ENCODE measurements around the gene HPCAL1. TPM values are rescaled to one million over a fixed set of nuclear protein-coding genes. Genes with fewer than 3 reads are reported as not detected.

The HPCAL1 gene
- total RNA-seq, 4 donors from 2014 or later: 29.0 to 56.7 (median 34.5) TPM

- no peak for DNase-seq (ENCODE audit: low spot score in 2 of 2)
- no peak overlapping the region for H3K4me3 ChIP-seq
- peaks cover 0 to 7% (median 0%) of the 10 kb centered on the region in 4 donors for H3K4me1 ChIP-seq
- WGBS, 2 donors: 62 to 63% methylated on average over 10 of the region's 10 CpGs
- TF ChIP-seq EP300 (IDR thresholded peaks at IDR 0.05) (no peak), POLR2A (IDR thresholded peaks at IDR 0.05) (no peak)
- TF ChIP-seq, protein P1, sequence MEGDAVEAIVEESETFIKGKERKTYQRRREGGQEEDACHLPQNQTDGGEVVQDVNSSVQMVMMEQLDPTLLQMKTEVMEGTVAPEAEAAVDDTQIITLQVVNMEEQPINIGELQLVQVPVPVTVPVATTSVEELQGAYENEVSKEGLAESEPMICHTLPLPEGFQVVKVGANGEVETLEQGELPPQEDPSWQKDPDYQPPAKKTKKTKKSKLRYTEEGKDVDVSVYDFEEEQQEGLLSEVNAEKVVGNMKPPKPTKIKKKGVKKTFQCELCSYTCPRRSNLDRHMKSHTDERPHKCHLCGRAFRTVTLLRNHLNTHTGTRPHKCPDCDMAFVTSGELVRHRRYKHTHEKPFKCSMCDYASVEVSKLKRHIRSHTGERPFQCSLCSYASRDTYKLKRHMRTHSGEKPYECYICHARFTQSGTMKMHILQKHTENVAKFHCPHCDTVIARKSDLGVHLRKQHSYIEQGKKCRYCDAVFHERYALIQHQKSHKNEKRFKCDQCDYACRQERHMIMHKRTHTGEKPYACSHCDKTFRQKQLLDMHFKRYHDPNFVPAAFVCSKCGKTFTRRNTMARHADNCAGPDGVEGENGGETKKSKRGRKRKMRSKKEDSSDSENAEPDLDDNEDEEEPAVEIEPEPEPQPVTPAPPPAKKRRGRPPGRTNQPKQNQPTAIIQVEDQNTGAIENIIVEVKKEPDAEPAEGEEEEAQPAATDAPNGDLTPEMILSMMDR (IDR thresholded peaks at IDR 0.05): no peak
- H3K27ac ChIP-seq: no peak overlapping the region
- no peaks in the 10 kb centered on the region for H3K36me3 ChIP-seq
- no peaks in the 10 kb centered on the region for H3K9me3 ChIP-seq
- no peaks in the 10 kb centered on the region for H3K27me3 ChIP-seq
Measured at GRCh38 chr2:10266133-10266620, 36.5 kb upstream of the HPCAL1 start.

GRCh38 chr2:10267036-10267435, 35.7 kb upstream of the HPCAL1 start:
- TF ChIP-seq POLR2A (IDR thresholded peaks at IDR 0.05) (no peak), EP300 (IDR thresholded peaks at IDR 0.05) (no peak)
- TF ChIP-seq, protein P1 (IDR thresholded peaks at IDR 0.05): no peak
- H3K4me3 ChIP-seq: no peak overlapping the region
- no peaks in the 10 kb centered on the region for H3K27me3 ChIP-seq
- H3K4me1 ChIP-seq: peaks cover 0 to 7% (median 0%) of the 10 kb centered on the region in 4 donors
- no peak for DNase-seq (ENCODE audit: low spot score in 2 of 2)
- WGBS, 2 donors: 91 to 92% methylated on average over 6 of the region's 6 CpGs
- no peaks in the 10 kb centered on the region for H3K9me3 ChIP-seq
- no peaks in the 10 kb centered on the region for H3K36me3 ChIP-seq
- no peak overlapping the region for H3K27ac ChIP-seq

GRCh38 chr2:10267551-10268465, 34.9 kb upstream of the HPCAL1 start:
- TF ChIP-seq, protein P1 (IDR thresholded peaks at IDR 0.05): no peak
- TF ChIP-seq POLR2A (IDR thresholded peaks at IDR 0.05) (no peak), EP300 (IDR thresholded peaks at IDR 0.05) (no peak)

GRCh38 chr2:10269291-10269690, 33.4 kb upstream of the HPCAL1 start:
- H3K4me1 ChIP-seq: peaks cover 0 to 7% (median 0%) of the 10 kb centered on the region in 4 donors
- no peaks in the 10 kb centered on the region for H3K36me3 ChIP-seq
- no peaks in the 10 kb centered on the region for H3K27me3 ChIP-seq
- no peak for DNase-seq (ENCODE audit: low spot score in 2 of 2)
- H3K4me3 ChIP-seq: no peak overlapping the region
- H3K9me3 ChIP-seq: no peaks in the 10 kb centered on the region
- H3K27ac ChIP-seq: no peak overlapping the region
- 89 to 92% methylated on average over 8 of the region's 8 CpGs for WGBS, 2 donors
- TF ChIP-seq, protein P1 (IDR thresholded peaks at IDR 0.05): no peak
- TF ChIP-seq EP300 (IDR thresholded peaks at IDR 0.05) (no peak), POLR2A (IDR thresholded peaks at IDR 0.05) (no peak)

More at GRCh38 chr2:10267551-10268465, 34.9 kb upstream of the HPCAL1 start:
- 83 to 88% methylated on average over 32 to 34 of the region's 34 CpGs for WGBS, 2 donors
- no peak for DNase-seq (ENCODE audit: low spot score in 2 of 2)
- Histone ChIP-seq H3K27ac (no peak overlapping the region), H3K4me1 (peaks cover 0 to 7% (median 0%) of the 10 kb centered on the region in 4 donors), H3K36me3 (no peaks in the 10 kb centered on the region), H3K27me3 (no peaks in the 10 kb centered on the region), H3K4me3 (no peak overlapping the region), H3K9me3 (no peaks in the 10 kb centered on the region)

Measured in tibial nerve (tissue), 4 donors.